HG02981 (cell line): Measurements from ENCODE around the gene CCDC71L.

Experiments
- ATAC-seq: cut with Tn5 transposase; IDR thresholded peaks from one replicate; pipeline ENCODE4 v1.9.1; 2021; ENCODE audit warnings: mild to moderate bottlenecking, moderate library complexity; ENCODE audit not compliant: unreplicated experiment

Gene CCDC71L

GRCh38 chr7:106609416-106609815 is 51.5 kb downstream of the CCDC71L start:
- ATAC-seq = no peak

DNA sequence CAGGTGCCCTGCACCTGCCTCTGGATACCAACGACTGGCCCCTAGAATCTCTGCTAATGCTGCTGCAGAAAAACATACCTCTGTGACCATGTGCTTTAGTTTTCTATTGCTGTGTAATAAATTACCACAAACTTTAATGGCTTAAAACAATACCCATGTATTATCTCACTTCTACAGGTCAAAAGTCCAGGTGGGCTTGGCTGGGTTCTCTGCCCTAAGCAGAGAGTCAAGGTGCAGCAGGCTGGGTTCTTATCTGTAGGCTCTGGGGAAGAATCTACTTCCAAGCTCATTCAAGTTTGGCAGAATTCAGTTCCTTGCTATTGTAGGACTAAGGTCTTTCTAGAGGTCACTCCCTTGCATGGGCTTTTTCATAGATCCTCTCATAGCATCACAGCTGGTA is 52.3 kb downstream of the CCDC71L start:
- no peak for ATAC-seq
